A549 (cell line): ENCODE data around the gene CFAP77. TPM values are rescaled to one million over a fixed set of nuclear protein-coding genes. Genes with fewer than 3 reads are reported as not detected.

Experiments used
- ATAC-seq, 2 experiments: fragments of 200-7000 bp in 1 of 2; fragments of >200 bp in 1 of 2; cut with Nextera tagmentation in 1 of 2; cut with Tn5 transposase in 1 of 2; 3 replicates each; pipeline versions ENCODE4 v1.8.0 to v1.9.1; 2018 to 2020; ENCODE audit warnings: mild to moderate bottlenecking in 1 of 2, moderate library complexity in 1 of 2
- CTCF ChIA-PET: fragments of 300-600 bp; sonication (Branson Sonifier 250); formaldehyde crosslinking; extraction: SDS; loops from one replicate; lab custom pipeline; 2021; ENCODE audit warnings: antibody characterized with exemption, inconsistent platforms; lab: Yijun Ruan, JAX
- POLR2A ChIA-PET: fragments of 350-600 bp; formaldehyde crosslinking; extraction: SDS; loops from one replicate; lab custom pipeline; 2021; ENCODE audit warnings: antibody characterized with exemption, inconsistent platforms; lab: Yijun Ruan, JAX
- DNase-seq, 2 experiments: peaks; one replicate each; pipeline versions ENCODE4 v3.0.0 to v3.0.0-alpha.2; 2011 to 2016; ENCODE audit warnings: low read depth in 1 of 2, low spot score in 1 of 2
- FAIRE-seq: peaks from 2 replicates; lab custom pipeline; 2011; peaks lifted over from hg19 to GRCh38; lab: Jason Lieb, UNC
- H3K27ac ChIP-seq, 2 experiments: fragments of >200 bp; sonication (Bioruptor Twin); formaldehyde crosslinking; 3 replicates each; pipeline ENCODE4 v1.5.1; 2016 to 2017
- H3K4me1 ChIP-seq: fragments of >200 bp; sonication (Bioruptor Twin); formaldehyde crosslinking; 3 replicates; pipeline ENCODE4 v1.6.1; 2016
- H3K4me2 ChIP-seq: fragments of >200 bp; sonication (Bioruptor Twin); formaldehyde crosslinking; 3 replicates; pipeline ENCODE4 v1.6.1; 2016
- H3K4me3 ChIP-seq: fragments of >200 bp; sonication (Bioruptor Twin); formaldehyde crosslinking; 3 replicates; pipeline ENCODE4 v1.5.1; 2016
- H3K9me3 ChIP-seq: fragments of >200 bp; sonication (Bioruptor Twin); formaldehyde crosslinking; 3 replicates; pipeline ENCODE4 v1.6.1; 2016
- BHLHE40 ChIP-seq: IDR thresholded peaks from 2 replicates; pipeline ENCODE4 v1.6.1; 2012; ENCODE audit warnings: low read depth, low read length, inconsistent platforms
- CBX2 ChIP-seq: fragments of 200-600 bp; sonication (generic); IDR thresholded peaks from 2 replicates; pipeline ENCODE4 v1.6.1; 2016; ENCODE audit warnings: low read depth, mild to moderate bottlenecking, borderline replicate concordance
- CHD2 ChIP-seq: fragments of 150-350 bp; IDR thresholded peaks from 2 replicates; pipeline ENCODE4 v1.6.1; 2014; ENCODE audit warnings: low read length; ENCODE audit not compliant: partially characterized antibody
- E2F6 ChIP-seq: IDR thresholded peaks from 2 replicates; pipeline ENCODE4 v1.6.1; 2012; ENCODE audit warnings: low read depth, borderline replicate concordance
- ESRRA ChIP-seq: fragments of 150-350 bp; IDR thresholded peaks from 2 replicates; pipeline ENCODE4 v1.6.1; 2014; ENCODE audit warnings: mild to moderate bottlenecking, low read length, borderline replicate concordance
- GATA3 ChIP-seq: IDR thresholded peaks from 2 replicates; pipeline ENCODE4 v1.6.1; 2012; ENCODE audit warnings: borderline replicate concordance
- HEYL ChIP-seq: fragments of 250-450 bp; sonication (Bioruptor Pico); IDR thresholded peaks from 2 replicates; pipeline ENCODE4 v1.8.0; 2021; ENCODE audit warnings: mild to moderate bottlenecking, moderate library complexity
- HOXB13 ChIP-seq: fragments of 250-450 bp; sonication (Bioruptor Pico); IDR thresholded peaks from 2 replicates; pipeline ENCODE4 v1.5.0; 2020; ENCODE audit warnings: low read depth, mild to moderate bottlenecking, moderate library complexity
- MAFK ChIP-seq: fragments of 450-650 bp; IDR thresholded peaks from 2 replicates; pipeline ENCODE4 v1.6.1; 2014; ENCODE audit not compliant: partially characterized antibody
- MAX ChIP-seq: IDR thresholded peaks from 2 replicates; pipeline ENCODE4 v1.6.1; 2012
- MAZ ChIP-seq: fragments of 150-350 bp; IDR thresholded peaks from 2 replicates; pipeline ENCODE4 v1.6.1; 2014; ENCODE audit warnings: antibody characterized with exemption, low read depth, low read length, borderline replicate concordance
- MYC ChIP-seq: IDR thresholded peaks from 2 replicates; pipeline ENCODE4 v1.6.1; 2012; ENCODE audit warnings: mild to moderate bottlenecking, inconsistent platforms, low read length, improper control_type of control experiment, borderline replicate concordance
- NFE2L2 ChIP-seq: fragments of 150-350 bp; conservative IDR thresholded peaks from 2 replicates; pipeline ENCODE4 v1.6.1; 2014; ENCODE audit warnings: low read length
- NR3C1 ChIP-seq: fragments of >200 bp; sonication (Bioruptor Twin); formaldehyde crosslinking; IDR thresholded peaks from 3 replicates; pipeline ENCODE4 v1.6.1; 2017
- POLR2A ChIP-seq: IDR thresholded peaks from 2 replicates; pipeline ENCODE4 v1.6.1; 2012; ENCODE audit warnings: mild to moderate bottlenecking, low read length
- RCOR1 ChIP-seq: fragments of 150-350 bp; IDR thresholded peaks from 2 replicates; pipeline ENCODE4 v1.6.1; 2014; ENCODE audit warnings: antibody characterized with exemption, low read length, low read depth
- REST ChIP-seq: fragments of 200-600 bp; sonication (generic); IDR thresholded peaks from 2 replicates; pipeline ENCODE4 v1.6.1; 2016; ENCODE audit warnings: antibody characterized with exemption, mild to moderate bottlenecking, moderate library complexity
- RFX5 ChIP-seq: fragments of 450-650 bp; IDR thresholded peaks from 2 replicates; pipeline ENCODE4 v1.7.1; 2014; ENCODE audit warnings: antibody characterized with exemption, mild to moderate bottlenecking, moderate library complexity
- RNF2 ChIP-seq: fragments of 200-600 bp; sonication (generic); IDR thresholded peaks from 2 replicates; pipeline ENCODE4 v1.6.1; 2016; ENCODE audit warnings: low read depth, mild to moderate bottlenecking, antibody characterized with exemption, moderate library complexity, borderline replicate concordance
- TFCP2L1 ChIP-seq: fragments of 250-450 bp; sonication (Bioruptor Pico); IDR thresholded peaks from 2 replicates; pipeline ENCODE4 v1.5.0; 2021; ENCODE audit warnings: mild to moderate bottlenecking
- TP53 ChIP-seq: fragments of 250-450 bp; sonication (Bioruptor Pico); IDR thresholded peaks from 2 replicates; pipeline ENCODE4 v1.5.0; 2021; ENCODE audit warnings: mild to moderate bottlenecking, moderate library complexity
- ZNF302 ChIP-seq: fragments of 250-450 bp; sonication (Bioruptor Pico); IDR thresholded peaks from 2 replicates; pipeline ENCODE4 v1.9.0; 2021; ENCODE audit warnings: inconsistent platforms, mild to moderate bottlenecking, moderate library complexity
- ZSCAN20 ChIP-seq: fragments of 250-450 bp; sonication (Bioruptor Pico); IDR thresholded peaks from 2 replicates; pipeline ENCODE4 v1.8.0; 2022; ENCODE audit warnings: mild to moderate bottlenecking, moderate library complexity
- WGBS: methylation state at CpG from one replicate; pipeline ENCODE4 v1.1.6; 2017; ENCODE audit errors: missing lambda C conversion rate; 5-methylcytosine and 5-hydroxymethylcytosine counted together
- polyA plus RNA-seq, 4 experiments: library from polyadenylated mRNA; depleted of rRNA in 3 of 4; stranded (reverse); fragments of >200 nt; fragmentation: RNase III in 1 of 4; extraction: RNeasy Plus Mini Kit Qiagen cat#74134 plus additional on column Dnase treatment in 1 of 4; gene quantifications; 2 replicates in 3 of 4; 3 replicates in 1 of 4; pipeline ENCODE4 v1.2.3, GENCODE V29; 2011 to 2017
- TF ChIP-seq, protein P1 (sequence below): fragments of 250-450 bp; sonication (Bioruptor Pico); IDR thresholded peaks from 2 replicates; pipeline ENCODE4 v1.5.0; 2021; ENCODE audit warnings: mild to moderate bottlenecking, moderate library complexity, borderline replicate concordance
- TF ChIP-seq, protein P2 (sequence below): fragments of >200 bp; sonication (Bioruptor Twin); formaldehyde crosslinking; IDR thresholded peaks from 3 replicates; pipeline ENCODE4 v1.5.1; 2016

The CFAP77 gene
- polyA plus RNA-seq, 2 of the 4 experiments (the other 2 are of a cell fraction) = 0.05 TPM; not detected in 1

DNA sequence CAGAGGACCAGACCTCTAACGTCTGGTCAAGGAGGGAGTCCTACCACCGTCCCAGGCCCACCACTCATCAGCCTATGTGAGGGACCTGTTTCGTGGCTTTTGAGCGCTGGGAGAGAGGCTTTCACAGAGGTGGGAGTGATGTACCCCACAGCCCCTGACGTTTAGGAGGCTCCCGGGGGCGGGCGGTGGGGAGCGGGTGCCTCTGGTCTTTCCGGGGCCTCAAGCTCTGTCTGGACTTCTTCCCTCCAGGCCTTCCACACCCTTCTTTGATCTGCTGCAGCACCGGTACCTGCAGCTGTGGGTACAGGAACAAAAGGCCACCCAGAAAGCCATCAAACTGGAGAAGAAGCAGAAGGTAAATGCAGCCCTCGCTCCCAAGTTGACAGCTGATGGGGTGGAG, 127.3 kb downstream of the CFAP77 start:
- DNase-seq (no peak), FAIRE-seq (no peak), ATAC-seq (no peak)
- TF ChIP-seq RCOR1 (no peak), MAFK (no peak), ZNF302 (CRISPR knock-in tag) (no peak), POLR2A (no peak), MAX (no peak), REST (no peak), TFCP2L1 (no peak), NR3C1 (no peak), E2F6 (no peak), CHD2 (no peak), NFE2L2 (no peak)
- TF ChIP-seq, protein P1, sequence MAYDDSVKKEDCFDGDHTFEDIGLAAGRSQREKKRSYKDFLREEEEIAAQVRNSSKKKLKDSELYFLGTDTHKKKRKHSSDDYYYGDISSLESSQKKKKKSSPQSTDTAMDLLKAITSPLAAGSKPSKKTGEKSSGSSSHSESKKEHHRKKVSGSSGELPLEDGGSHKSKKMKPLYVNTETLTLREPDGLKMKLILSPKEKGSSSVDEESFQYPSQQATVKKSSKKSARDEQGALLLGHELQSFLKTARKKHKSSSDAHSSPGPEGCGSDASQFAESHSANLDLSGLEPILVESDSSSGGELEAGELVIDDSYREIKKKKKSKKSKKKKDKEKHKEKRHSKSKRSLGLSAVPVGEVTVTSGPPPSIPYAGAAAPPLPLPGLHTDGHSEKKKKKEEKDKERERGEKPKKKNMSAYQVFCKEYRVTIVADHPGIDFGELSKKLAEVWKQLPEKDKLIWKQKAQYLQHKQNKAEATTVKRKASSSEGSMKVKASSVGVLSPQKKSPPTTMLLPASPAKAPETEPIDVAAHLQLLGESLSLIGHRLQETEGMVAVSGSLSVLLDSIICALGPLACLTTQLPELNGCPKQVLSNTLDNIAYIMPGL (CRISPR knock-in tag) = no peak
- TF ChIP-seq, protein P2, sequence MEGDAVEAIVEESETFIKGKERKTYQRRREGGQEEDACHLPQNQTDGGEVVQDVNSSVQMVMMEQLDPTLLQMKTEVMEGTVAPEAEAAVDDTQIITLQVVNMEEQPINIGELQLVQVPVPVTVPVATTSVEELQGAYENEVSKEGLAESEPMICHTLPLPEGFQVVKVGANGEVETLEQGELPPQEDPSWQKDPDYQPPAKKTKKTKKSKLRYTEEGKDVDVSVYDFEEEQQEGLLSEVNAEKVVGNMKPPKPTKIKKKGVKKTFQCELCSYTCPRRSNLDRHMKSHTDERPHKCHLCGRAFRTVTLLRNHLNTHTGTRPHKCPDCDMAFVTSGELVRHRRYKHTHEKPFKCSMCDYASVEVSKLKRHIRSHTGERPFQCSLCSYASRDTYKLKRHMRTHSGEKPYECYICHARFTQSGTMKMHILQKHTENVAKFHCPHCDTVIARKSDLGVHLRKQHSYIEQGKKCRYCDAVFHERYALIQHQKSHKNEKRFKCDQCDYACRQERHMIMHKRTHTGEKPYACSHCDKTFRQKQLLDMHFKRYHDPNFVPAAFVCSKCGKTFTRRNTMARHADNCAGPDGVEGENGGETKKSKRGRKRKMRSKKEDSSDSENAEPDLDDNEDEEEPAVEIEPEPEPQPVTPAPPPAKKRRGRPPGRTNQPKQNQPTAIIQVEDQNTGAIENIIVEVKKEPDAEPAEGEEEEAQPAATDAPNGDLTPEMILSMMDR = no peak
- no peak overlapping the region for H3K4me3 ChIP-seq
- peaks cover 18% of the 10 kb centered on the region for H3K9me3 ChIP-seq
- H3K4me1 ChIP-seq = no peaks in the 10 kb centered on the region
- 64% methylated on average over 11 of the region's 12 CpGs for WGBS
- no peak overlapping the region for H3K27ac ChIP-seq
- CTCF ChIA-PET = interaction anchor here (0.5 to 1.8 kb wide), 2 partner anchors 38 to 214 kb away, joined by 4 to 5 read pairs; no protein-coding TSS in a partner anchor
- POLR2A ChIA-PET = no interaction called here
- no peak overlapping the region for H3K4me2 ChIP-seq

GRCh38 chr9:132538071-132538470, 128.1 kb downstream of the CFAP77 start:
- peak in 1 of 2 experiments; percentile 16 for DNase-seq
- no peak for ATAC-seq
- H3K4me1 ChIP-seq = no peaks in the 10 kb centered on the region
- no peak for FAIRE-seq
- WGBS = 50% methylated on average over 8 of the region's 8 CpGs
- H3K9me3 ChIP-seq = peaks cover 16% of the 10 kb centered on the region
- no peak overlapping the region for H3K27ac ChIP-seq
- CTCF ChIA-PET = no interaction called here
- POLR2A ChIA-PET = no interaction called here
- H3K4me3 ChIP-seq = no peak overlapping the region
- H3K4me2 ChIP-seq = no peak overlapping the region
- TF ChIP-seq RNF2 (no peak), GATA3 (no peak), CBX2 (no peak), HOXB13 (CRISPR knock-in tag) (no peak), BHLHE40 (no peak), CHD2 (no peak), ESRRA (no peak), NR3C1 (no peak), RFX5 (no peak), ZSCAN20 (no peak), MAZ (no peak), MYC (no peak), NFE2L2 (no peak), TP53 (no peak), HEYL (CRISPR knock-in tag) (no peak)
- TF ChIP-seq, protein P1 (CRISPR knock-in tag) = no peak
- TF ChIP-seq, protein P2 = no peak
